ENCODE measurements around the gene MB. TPM values are rescaled to one million over a fixed set of nuclear protein-coding genes. Genes with fewer than 3 reads are reported as not detected.

The MB gene
- total RNA-seq, 1 experiment from 2014 or later = 17.3 TPM

DNA sequence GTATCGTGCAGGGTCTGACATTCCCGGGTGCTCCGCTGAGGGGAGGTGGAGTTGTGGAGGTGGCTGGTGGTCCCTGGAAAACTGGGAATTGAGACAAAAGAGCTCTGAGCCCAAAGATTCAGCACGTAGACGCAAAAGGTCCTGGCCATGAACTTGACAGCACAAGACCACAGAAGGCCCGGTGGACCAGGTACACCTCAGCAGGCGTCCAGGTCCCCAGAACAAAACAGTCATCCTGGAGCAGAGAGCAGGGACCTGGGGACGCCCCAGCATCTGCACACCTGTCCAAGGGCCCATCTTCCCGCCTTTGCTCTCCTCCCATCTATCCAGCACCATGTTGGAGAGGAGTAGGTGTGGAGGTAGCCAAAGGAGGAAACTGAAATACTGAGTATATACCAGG lies 13.8 kb upstream of the MB start:
- TF ChIP-seq POLR2AphosphoS5 (IDR thresholded peaks at IDR 0.05; ENCODE audit: low read depth, low read length) = no peak
- TF ChIP-seq, protein P1, sequence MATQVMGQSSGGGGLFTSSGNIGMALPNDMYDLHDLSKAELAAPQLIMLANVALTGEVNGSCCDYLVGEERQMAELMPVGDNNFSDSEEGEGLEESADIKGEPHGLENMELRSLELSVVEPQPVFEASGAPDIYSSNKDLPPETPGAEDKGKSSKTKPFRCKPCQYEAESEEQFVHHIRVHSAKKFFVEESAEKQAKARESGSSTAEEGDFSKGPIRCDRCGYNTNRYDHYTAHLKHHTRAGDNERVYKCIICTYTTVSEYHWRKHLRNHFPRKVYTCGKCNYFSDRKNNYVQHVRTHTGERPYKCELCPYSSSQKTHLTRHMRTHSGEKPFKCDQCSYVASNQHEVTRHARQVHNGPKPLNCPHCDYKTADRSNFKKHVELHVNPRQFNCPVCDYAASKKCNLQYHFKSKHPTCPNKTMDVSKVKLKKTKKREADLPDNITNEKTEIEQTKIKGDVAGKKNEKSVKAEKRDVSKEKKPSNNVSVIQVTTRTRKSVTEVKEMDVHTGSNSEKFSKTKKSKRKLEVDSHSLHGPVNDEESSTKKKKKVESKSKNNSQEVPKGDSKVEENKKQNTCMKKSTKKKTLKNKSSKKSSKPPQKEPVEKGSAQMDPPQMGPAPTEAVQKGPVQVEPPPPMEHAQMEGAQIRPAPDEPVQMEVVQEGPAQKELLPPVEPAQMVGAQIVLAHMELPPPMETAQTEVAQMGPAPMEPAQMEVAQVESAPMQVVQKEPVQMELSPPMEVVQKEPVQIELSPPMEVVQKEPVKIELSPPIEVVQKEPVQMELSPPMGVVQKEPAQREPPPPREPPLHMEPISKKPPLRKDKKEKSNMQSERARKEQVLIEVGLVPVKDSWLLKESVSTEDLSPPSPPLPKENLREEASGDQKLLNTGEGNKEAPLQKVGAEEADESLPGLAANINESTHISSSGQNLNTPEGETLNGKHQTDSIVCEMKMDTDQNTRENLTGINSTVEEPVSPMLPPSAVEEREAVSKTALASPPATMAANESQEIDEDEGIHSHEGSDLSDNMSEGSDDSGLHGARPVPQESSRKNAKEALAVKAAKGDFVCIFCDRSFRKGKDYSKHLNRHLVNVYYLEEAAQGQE (IDR thresholded peaks at IDR 0.05; ENCODE audit: insufficient read depth in 1 of 2, low read depth in 2 of 2, low read length in 1 of 2) = no peak
- TF ChIP-seq, protein P2, sequence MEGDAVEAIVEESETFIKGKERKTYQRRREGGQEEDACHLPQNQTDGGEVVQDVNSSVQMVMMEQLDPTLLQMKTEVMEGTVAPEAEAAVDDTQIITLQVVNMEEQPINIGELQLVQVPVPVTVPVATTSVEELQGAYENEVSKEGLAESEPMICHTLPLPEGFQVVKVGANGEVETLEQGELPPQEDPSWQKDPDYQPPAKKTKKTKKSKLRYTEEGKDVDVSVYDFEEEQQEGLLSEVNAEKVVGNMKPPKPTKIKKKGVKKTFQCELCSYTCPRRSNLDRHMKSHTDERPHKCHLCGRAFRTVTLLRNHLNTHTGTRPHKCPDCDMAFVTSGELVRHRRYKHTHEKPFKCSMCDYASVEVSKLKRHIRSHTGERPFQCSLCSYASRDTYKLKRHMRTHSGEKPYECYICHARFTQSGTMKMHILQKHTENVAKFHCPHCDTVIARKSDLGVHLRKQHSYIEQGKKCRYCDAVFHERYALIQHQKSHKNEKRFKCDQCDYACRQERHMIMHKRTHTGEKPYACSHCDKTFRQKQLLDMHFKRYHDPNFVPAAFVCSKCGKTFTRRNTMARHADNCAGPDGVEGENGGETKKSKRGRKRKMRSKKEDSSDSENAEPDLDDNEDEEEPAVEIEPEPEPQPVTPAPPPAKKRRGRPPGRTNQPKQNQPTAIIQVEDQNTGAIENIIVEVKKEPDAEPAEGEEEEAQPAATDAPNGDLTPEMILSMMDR (IDR thresholded peaks at IDR 0.05) = no peak
- TF ChIP-seq TCF7L2 (IDR thresholded peaks at IDR 0.05; ENCODE audit: low read depth, low read length) = no peak
- no peak for TF ChIP-seq SIN3A (IDR thresholded peaks at IDR 0.05; ENCODE audit: borderline replicate concordance, insufficient read depth, low read depth, low read length)
- DNase-seq (ENCODE audit: low read depth, low spot score) (no peak), ATAC-seq (no peak)
- H3K36me3 ChIP-seq (ENCODE audit: control insufficient read depth, insufficient read depth, low read length) = no peaks in the 10 kb centered on the region
- peaks cover 32% of the 10 kb centered on the region for H3K4me1 ChIP-seq (ENCODE audit: control insufficient read depth, insufficient read depth, low read length)
- CTCF ChIA-PET = interaction anchor here (0.6 kb wide), 1 partner anchor 165 kb away, joined by 9 read pairs; no protein-coding TSS in a partner anchor
- no peak overlapping the region for H3K4me3 ChIP-seq (ENCODE audit: low read depth in 2 of 2, low read length in 2 of 2)
- BruUV-seq (replicated peaks) = no TSS peak
- intact Hi-C loops (cut with micrococcal nuclease; ENCODE audit: unreplicated experiment) (no loop called here), in situ Hi-C loops (cut with HindIII; ENCODE audit: low pct_unique_long_range_greater_than_20kb, low sequenced_read_pairs) (no loop called here)
- H3K27me3 ChIP-seq (ENCODE audit: control insufficient read depth, insufficient read depth, low read length) = no peaks in the 10 kb centered on the region
- peak overlapping the region; percentile 97 for H3K27ac ChIP-seq (ENCODE audit: low read length)
- POLR2A ChIA-PET = no interaction called here
- H3K9me3 ChIP-seq (ENCODE audit: control insufficient read depth, insufficient read depth, low read depth, low read length) = no peaks in the 10 kb centered on the region

DNA sequence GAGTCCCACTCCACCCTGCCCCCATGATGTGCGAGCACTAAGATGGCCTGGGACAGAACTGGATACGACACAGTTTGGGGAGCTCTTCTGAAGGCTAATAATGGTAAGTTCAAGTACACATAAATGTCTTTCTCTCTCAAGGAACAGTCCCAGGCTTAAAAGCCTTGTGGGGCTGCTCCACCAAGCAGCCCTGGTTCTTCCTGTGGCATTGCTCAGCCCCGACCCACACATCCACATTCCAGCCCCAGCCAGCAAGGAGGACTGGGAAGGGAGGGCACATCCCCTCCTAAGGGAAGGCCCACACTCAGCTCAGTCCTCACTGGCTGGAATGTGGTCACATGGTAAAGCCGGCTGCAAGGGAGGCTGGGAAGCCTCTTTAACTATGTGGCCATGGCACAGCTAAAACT lies 13.3 kb upstream of the MB start:
- no peaks in the 10 kb centered on the region for H3K36me3 ChIP-seq (ENCODE audit: control insufficient read depth, insufficient read depth, low read length)
- TF ChIP-seq, protein P1 (IDR thresholded peaks at IDR 0.05; ENCODE audit: insufficient read depth in 1 of 2, low read depth in 2 of 2, low read length in 1 of 2) = no peak
- no peak for TF ChIP-seq TCF7L2 (IDR thresholded peaks at IDR 0.05; ENCODE audit: low read depth, low read length)
- TF ChIP-seq, protein P2 (IDR thresholded peaks at IDR 0.05) = no peak
- TF ChIP-seq POLR2AphosphoS5 (IDR thresholded peaks at IDR 0.05; ENCODE audit: low read depth, low read length) = no peak
- TF ChIP-seq SIN3A (IDR thresholded peaks at IDR 0.05; ENCODE audit: borderline replicate concordance, insufficient read depth, low read depth, low read length) = no peak
- no peaks in the 10 kb centered on the region for H3K27me3 ChIP-seq (ENCODE audit: control insufficient read depth, insufficient read depth, low read length)
- no TSS peak for BruUV-seq (replicated peaks)
- peak overlapping the region; percentile 97 for H3K27ac ChIP-seq (ENCODE audit: low read length)
- H3K4me1 ChIP-seq (ENCODE audit: control insufficient read depth, insufficient read depth, low read length) = peaks cover 33% of the 10 kb centered on the region
- intact Hi-C loops (cut with micrococcal nuclease; ENCODE audit: unreplicated experiment) = no loop called here
- no peak overlapping the region for H3K4me3 ChIP-seq (ENCODE audit: low read depth in 2 of 2, low read length in 2 of 2)
- ATAC-seq (no peak), DNase-seq (ENCODE audit: low read depth, low spot score) (no peak)
- in situ Hi-C loops (cut with HindIII; ENCODE audit: low pct_unique_long_range_greater_than_20kb, low sequenced_read_pairs) = no loop called here
- ChIA-PET POLR2A (no interaction called here), CTCF (interaction anchor here (0.6 to 0.7 kb wide), 2 partner anchors 165 to 389 kb away, joined by 3 to 9 read pairs; no protein-coding TSS in a partner anchor)
- H3K9me3 ChIP-seq (ENCODE audit: control insufficient read depth, insufficient read depth, low read depth, low read length) = no peaks in the 10 kb centered on the region
